ENCODE results near the gene BOK.
"Not testable (repeated sequence)": the region's sequence is repeated elsewhere in the genome, so short reads cannot be mapped to it uniquely, and the experiment has no call there.

DNA sequence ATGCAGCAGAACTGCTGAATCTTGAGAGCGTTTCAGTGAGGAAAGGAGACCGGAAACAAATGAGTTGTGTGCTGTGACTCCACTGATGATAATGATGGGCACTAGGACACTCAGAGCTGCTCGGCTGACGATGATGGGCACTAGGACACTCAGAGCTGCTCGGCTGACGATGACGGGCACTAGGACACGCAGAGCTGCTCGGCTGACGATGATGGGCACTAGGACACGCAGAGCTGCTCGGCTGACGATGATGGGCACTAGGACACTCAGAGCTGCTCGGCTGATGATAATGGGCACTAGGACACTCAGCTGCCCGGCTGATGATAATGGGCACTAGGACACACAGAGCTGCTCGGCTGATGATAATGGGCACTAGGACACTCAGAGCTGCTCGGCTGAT, 31.3 kb downstream of the BOK start:
- TF ChIP-seq, protein P1, sequence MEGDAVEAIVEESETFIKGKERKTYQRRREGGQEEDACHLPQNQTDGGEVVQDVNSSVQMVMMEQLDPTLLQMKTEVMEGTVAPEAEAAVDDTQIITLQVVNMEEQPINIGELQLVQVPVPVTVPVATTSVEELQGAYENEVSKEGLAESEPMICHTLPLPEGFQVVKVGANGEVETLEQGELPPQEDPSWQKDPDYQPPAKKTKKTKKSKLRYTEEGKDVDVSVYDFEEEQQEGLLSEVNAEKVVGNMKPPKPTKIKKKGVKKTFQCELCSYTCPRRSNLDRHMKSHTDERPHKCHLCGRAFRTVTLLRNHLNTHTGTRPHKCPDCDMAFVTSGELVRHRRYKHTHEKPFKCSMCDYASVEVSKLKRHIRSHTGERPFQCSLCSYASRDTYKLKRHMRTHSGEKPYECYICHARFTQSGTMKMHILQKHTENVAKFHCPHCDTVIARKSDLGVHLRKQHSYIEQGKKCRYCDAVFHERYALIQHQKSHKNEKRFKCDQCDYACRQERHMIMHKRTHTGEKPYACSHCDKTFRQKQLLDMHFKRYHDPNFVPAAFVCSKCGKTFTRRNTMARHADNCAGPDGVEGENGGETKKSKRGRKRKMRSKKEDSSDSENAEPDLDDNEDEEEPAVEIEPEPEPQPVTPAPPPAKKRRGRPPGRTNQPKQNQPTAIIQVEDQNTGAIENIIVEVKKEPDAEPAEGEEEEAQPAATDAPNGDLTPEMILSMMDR (IDR thresholded peaks at IDR 0.05), result not testable (repeated sequence)
- TF ChIP-seq POLR2A (IDR thresholded peaks at IDR 0.05); POLR2AphosphoS5 (IDR thresholded peaks at IDR 0.05; ENCODE audit: insufficient read depth in 1 of 2, low read depth in 1 of 2): not testable (repeated sequence)

All from vagina (tissue), 2 donors.